Measurements from ENCODE around the gene GLIS1.

DNA sequence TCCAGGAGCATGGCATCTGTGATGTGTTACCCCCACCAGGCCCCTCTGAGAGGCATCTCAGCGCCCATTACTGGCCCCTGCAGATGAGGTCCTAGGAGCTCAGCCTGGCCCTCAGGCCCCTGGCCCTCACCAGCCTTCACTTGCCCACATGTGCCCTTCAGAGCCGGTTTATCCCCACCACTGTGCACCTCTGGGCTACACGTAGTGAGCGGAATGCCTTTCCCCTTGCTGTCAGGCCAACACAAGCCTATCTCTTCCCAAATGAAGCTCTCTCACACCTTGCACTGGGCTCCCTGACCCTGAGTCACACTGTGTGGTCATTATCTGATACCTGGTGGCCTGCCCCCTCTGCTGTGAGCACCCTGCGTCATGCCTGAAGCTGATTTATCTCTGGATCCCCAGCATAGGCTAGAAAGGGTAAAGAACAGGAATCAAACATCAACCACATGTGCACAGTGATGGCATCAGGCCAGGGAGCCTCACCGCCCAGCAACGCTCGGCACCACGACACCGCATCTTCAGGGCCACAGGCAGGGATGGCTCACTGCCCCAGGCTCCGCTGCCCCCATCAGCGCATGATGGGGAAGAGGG is 49.1 kb downstream of the GLIS1 start:
- TF ChIP-seq, protein P1, sequence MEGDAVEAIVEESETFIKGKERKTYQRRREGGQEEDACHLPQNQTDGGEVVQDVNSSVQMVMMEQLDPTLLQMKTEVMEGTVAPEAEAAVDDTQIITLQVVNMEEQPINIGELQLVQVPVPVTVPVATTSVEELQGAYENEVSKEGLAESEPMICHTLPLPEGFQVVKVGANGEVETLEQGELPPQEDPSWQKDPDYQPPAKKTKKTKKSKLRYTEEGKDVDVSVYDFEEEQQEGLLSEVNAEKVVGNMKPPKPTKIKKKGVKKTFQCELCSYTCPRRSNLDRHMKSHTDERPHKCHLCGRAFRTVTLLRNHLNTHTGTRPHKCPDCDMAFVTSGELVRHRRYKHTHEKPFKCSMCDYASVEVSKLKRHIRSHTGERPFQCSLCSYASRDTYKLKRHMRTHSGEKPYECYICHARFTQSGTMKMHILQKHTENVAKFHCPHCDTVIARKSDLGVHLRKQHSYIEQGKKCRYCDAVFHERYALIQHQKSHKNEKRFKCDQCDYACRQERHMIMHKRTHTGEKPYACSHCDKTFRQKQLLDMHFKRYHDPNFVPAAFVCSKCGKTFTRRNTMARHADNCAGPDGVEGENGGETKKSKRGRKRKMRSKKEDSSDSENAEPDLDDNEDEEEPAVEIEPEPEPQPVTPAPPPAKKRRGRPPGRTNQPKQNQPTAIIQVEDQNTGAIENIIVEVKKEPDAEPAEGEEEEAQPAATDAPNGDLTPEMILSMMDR (IDR thresholded peaks at IDR 0.05 in 4 of 5, conservative IDR thresholded peaks at IDR 0.05 in 1 of 5): no peak
- no peak for TF ChIP-seq POLR2A (IDR thresholded peaks at IDR 0.05)
